B cell (primary cell): ENCODE data around the gene EID1. TPM values are rescaled to one million over a fixed set of nuclear protein-coding genes. Genes with fewer than 3 reads are reported as not detected.

ENCODE experiments used
- ATAC-seq: fragments of 200-7000 bp; cut with Tn5 transposase; one replicate; pipeline ENCODE4 v1.10.0; 2021; ENCODE audit warnings: low read depth, mild to moderate bottlenecking, moderate number of reproducible peaks, moderate library complexity
- CTCF ChIA-PET: fragments of 350-600 bp; sonication (Branson Sonifier 250); formaldehyde crosslinking; loops from one replicate; lab custom pipeline; 2021; ENCODE audit warnings: antibody characterized with exemption, inconsistent platforms; lab: Charles Lee
- POLR2A ChIA-PET: fragments of 350-600 bp; sonication (Branson Sonifier 250); formaldehyde crosslinking; loops from one replicate; lab custom pipeline; 2021; ENCODE audit warnings: antibody characterized with exemption; lab: Charles Lee
- DNase-seq: peaks from one replicate; pipeline ENCODE4 v3.0.0; 2013
- H2AFZ ChIP-seq: 2 replicates; pipeline ENCODE4 v1.6.1; 2012; ENCODE audit warnings: mild to moderate bottlenecking, low read depth, low read length; ENCODE audit not compliant: insufficient read depth, poor library complexity, severe bottlenecking
- H3K27ac ChIP-seq, 2 donors: 1 replicate in 1 of 2; 2 replicates in 1 of 2; pipeline ENCODE4 v1.5.1; 2012 to 2013; ENCODE audit warnings: low read length in 2 of 2, mild to moderate bottlenecking in 2 of 2, moderate library complexity in 1 of 2
- H3K27me3 ChIP-seq, 4 experiments: fragments of 200-600 bp in 1 of 4; sonication (generic) in 1 of 4; replicated peaks in 1 of 4; 1 replicate in 2 of 4; 2 replicates in 2 of 4; pipeline versions ENCODE4 v1.6.1 to v1.7.0; 2013 to 2016; ENCODE audit warnings: low read length in 3 of 4, mild to moderate bottlenecking in 2 of 4, mixed read lengths in 1 of 4, moderate library complexity in 1 of 4; ENCODE audit not compliant: insufficient read depth in 4 of 4, control insufficient read depth in 3 of 4; ENCODE audit errors: control extremely low read depth in 1 of 4
- H3K36me3 ChIP-seq, 2 experiments: replicated peaks in 1 of 2; 1 replicate in 1 of 2; 2 replicates in 1 of 2; pipeline versions ENCODE4 v1.6.1 to v1.7.1; 2013; ENCODE audit warnings: low read length in 1 of 2; ENCODE audit not compliant: insufficient read depth in 2 of 2, control insufficient read depth in 1 of 2; ENCODE audit errors: control extremely low read depth in 1 of 2, extremely low read depth in 1 of 2
- H3K4me1 ChIP-seq, 2 donors: fragments of 200-600 bp in 1 of 2; sonication (generic) in 1 of 2; 1 replicate in 1 of 2; 2 replicates in 1 of 2; pipeline versions ENCODE4 v1.5.1 to v1.6.1; 2013 to 2017; ENCODE audit warnings: low read length in 2 of 2; ENCODE audit not compliant: control insufficient read depth in 2 of 2, insufficient read depth in 2 of 2
- H3K4me2 ChIP-seq: replicated peaks from 2 replicates; pipeline ENCODE3; 2012; ENCODE audit warnings: mild to moderate bottlenecking, low read depth, low read length; ENCODE audit not compliant: poor library complexity, severe bottlenecking
- H3K4me3 ChIP-seq, 5 experiments: fragments of 200-600 bp in 1 of 5; sonication (generic) in 1 of 5; 1 replicate in 3 of 5; 2 replicates in 2 of 5; pipeline versions ENCODE4 v1.5.1 to v1.7.0; 2011 to 2016; ENCODE audit warnings: low read length in 4 of 5, mild to moderate bottlenecking in 4 of 5, low read depth in 2 of 5, control low read depth in 1 of 5, moderate library complexity in 1 of 5; ENCODE audit not compliant: insufficient read depth in 1 of 5; ENCODE audit errors: control extremely low read depth in 1 of 5, extremely low read depth in 1 of 5
- H3K79me2 ChIP-seq: fragments of 200-600 bp; sonication (generic); one replicate; pipeline ENCODE4 v1.6.0; 2016; ENCODE audit warnings: low read length; ENCODE audit not compliant: control insufficient read depth, insufficient read depth
- H3K9ac ChIP-seq: fragments of 200-600 bp; sonication (generic); 2 replicates; pipeline ENCODE4 v1.6.1; 2017; ENCODE audit warnings: mild to moderate bottlenecking, low read length, moderate library complexity
- H3K9me3 ChIP-seq, 3 donors: one replicate each; pipeline versions ENCODE4 v1.6.1 to v1.7.1; 2013; ENCODE audit warnings: low read length in 2 of 3; ENCODE audit not compliant: control insufficient read depth in 2 of 3, insufficient read depth in 1 of 3; ENCODE audit errors: control extremely low read depth in 1 of 3
- H4K20me1 ChIP-seq: 2 replicates; pipeline ENCODE4 v1.6.0; 2012; ENCODE audit warnings: mild to moderate bottlenecking, low read length; ENCODE audit not compliant: insufficient read depth, control insufficient read depth, poor library complexity, severe bottlenecking
- H3K27ac Mint-ChIP-seq: one replicate; pipeline ENCODE4 v1.8.0; 2021; ENCODE audit warnings: mixed read lengths
- H3K27me3 Mint-ChIP-seq: one replicate; pipeline ENCODE4 v1.8.0; 2021; ENCODE audit warnings: mixed read lengths
- H3K4me1 Mint-ChIP-seq: one replicate; pipeline ENCODE4 v1.8.0; 2021; ENCODE audit warnings: mixed read lengths
- H3K4me3 Mint-ChIP-seq: one replicate; pipeline ENCODE4 v1.8.0; 2021; ENCODE audit warnings: mixed read lengths
- H3K9me3 Mint-ChIP-seq: one replicate; pipeline ENCODE4 v1.8.0; 2022; ENCODE audit warnings: mixed read lengths; ENCODE audit not compliant: insufficient read depth
- CTCF ChIP-seq: fragments of 200-600 bp; IDR thresholded peaks from one replicate; pipeline ENCODE4 v1.8.0; 2022; ENCODE audit warnings: antibody characterized with exemption, mild to moderate bottlenecking
- EZH2 ChIP-seq: IDR thresholded peaks from 2 replicates; pipeline ENCODE4 v1.6.1; 2012; ENCODE audit warnings: borderline replicate concordance, low read depth, mild to moderate bottlenecking, moderate library complexity, low read length; ENCODE audit not compliant: insufficient read depth, poor library complexity, severe bottlenecking
- WGBS: methylation state at CpG from one replicate; pipeline ENCODE4 v1.1.5; 2013; ENCODE audit warnings: missing lambda C conversion rate; ENCODE audit not compliant: insufficient coverage; 5-methylcytosine and 5-hydroxymethylcytosine counted together
- intact Hi-C: fragments of 100-400 bp; cut with micrococcal nuclease; formaldehyde crosslinking; loops from one replicate; pipeline ENCODE4 v1.10.0; 2022
- polyA plus RNA-seq: library from polyadenylated mRNA; depleted of rRNA; stranded (reverse); fragments of >200 nt; gene quantifications from 2 replicates; pipeline ENCODE4 v1.2.3, GENCODE V29; 2012
- total RNA-seq, 2 donors: library from RNA; stranded (reverse); fragments of 120-200 nt in 1 of 2; gene quantifications; 1 replicate in 1 of 2; 2 replicates in 1 of 2; pipeline versions ENCODE4 v1.2.3 to v1.2.4, GENCODE V29; 2013 to 2022

Gene EID1
- total and polyA plus RNA-seq, 2 donors (not counting 1 experiment from before 2014, with no cell fraction given): 30.2 to 56.5 TPM

GRCh38 chr15:48922046-48922445 is 44.1 kb downstream of the EID1 start:
- no peak overlapping the region for H2AFZ ChIP-seq
- no peaks in the 10 kb centered on the region for H3K36me3 ChIP-seq
- POLR2A ChIA-PET: no interaction called here
- intact Hi-C loops: no loop called here
- no peak overlapping the region for H3K27ac ChIP-seq
- H4K20me1 ChIP-seq: no peaks in the 10 kb centered on the region
- Mint-ChIP-seq H3K27ac (no peak overlapping the region), H3K4me1 (no peaks in the 10 kb centered on the region), H3K4me3 (no peak overlapping the region), H3K9me3 (no peaks in the 10 kb centered on the region), H3K27me3 (peaks cover 28% of the 10 kb centered on the region)
- no peak overlapping the region for H3K4me3 ChIP-seq
- no peak overlapping the region for H3K4me2 ChIP-seq
- CTCF ChIA-PET: no interaction called here
- peaks cover 0 to 2% (median 0%) of the 10 kb centered on the region in 4 experiments for H3K27me3 ChIP-seq
- H3K9ac ChIP-seq: no peak overlapping the region
- H3K9me3 ChIP-seq: no peaks in the 10 kb centered on the region
- no peak for TF ChIP-seq EZH2
- TF ChIP-seq CTCF: no peak
- H3K4me1 ChIP-seq: no peaks in the 10 kb centered on the region
- DNase-seq: no peak
- H3K79me2 ChIP-seq: no peaks in the 10 kb centered on the region
- no CpG with 5 or more reads among the region's 2 CpGs for WGBS
- no peak for ATAC-seq

GRCh38 chr15:48924528-48925393 is 46.8 kb downstream of the EID1 start:
- Histone ChIP-seq H3K27me3 (no peaks in the 10 kb centered on the region), H3K9ac (no peak overlapping the region), H3K36me3 (no peaks in the 10 kb centered on the region), H3K27ac (no peak overlapping the region), H3K79me2 (no peaks in the 10 kb centered on the region), H2AFZ (no peak overlapping the region), H3K9me3 (no peaks in the 10 kb centered on the region), H3K4me2 (no peak overlapping the region), H3K4me1 (no peaks in the 10 kb centered on the region), H3K4me3 (no peak overlapping the region), H4K20me1 (no peaks in the 10 kb centered on the region)
- intact Hi-C loops: no loop called here
- no peak for TF ChIP-seq EZH2
- no peak for TF ChIP-seq CTCF
- no peak overlapping the region for H3K27ac Mint-ChIP-seq
- ATAC-seq: no peak
- DNase-seq: no peak
- no peak overlapping the region for H3K4me3 Mint-ChIP-seq
- no peaks in the 10 kb centered on the region for H3K9me3 Mint-ChIP-seq
- no peaks in the 10 kb centered on the region for H3K4me1 Mint-ChIP-seq
- 100% methylated on average over 1 of the region's 5 CpGs for WGBS
- peaks cover 41% of the 10 kb centered on the region for H3K27me3 Mint-ChIP-seq
- POLR2A ChIA-PET: no interaction called here
- CTCF ChIA-PET: interaction anchor here (1.2 kb wide), 1 partner anchor 8 kb away, joined by 3 read pairs; no protein-coding TSS in a partner anchor
